Mucosa of gallbladder (tissue), 1 donor: ENCODE measurements around the gene SHCBP1L. TPM values are rescaled to one million over a fixed set of nuclear protein-coding genes. Genes with fewer than 3 reads are reported as not detected.

Experiments
- total RNA-seq: library from RNA; stranded (reverse); gene quantifications from one replicate; pipeline ENCODE4 v1.2.1, GENCODE V29; 2021
- donor health status: DM: no; HTN: no; CAD: no.

Gene SHCBP1L
- total RNA-seq, 1 donor from 2014 or later, result not detected

Other genes starting within 250 kb of the SHCBP1L start
- gene NPL, start 163.4 kb downstream of the SHCBP1L start, total RNA-seq, result 19.3 TPM
- 113 TPM for gene DHX9, start 113.8 kb downstream of the SHCBP1L start, total RNA-seq
- gene LAMC1, start 70.3 kb upstream of the SHCBP1L start, total RNA-seq, result 140 TPM
- 24.5 TPM for gene LAMC2, start 233.1 kb upstream of the SHCBP1L start, total RNA-seq